ENCODE measurements around the gene RBP3.
A peak's percentile ranks its signal among the peaks of the same experiment; 100 is the strongest.

Gene RBP3

DNA sequence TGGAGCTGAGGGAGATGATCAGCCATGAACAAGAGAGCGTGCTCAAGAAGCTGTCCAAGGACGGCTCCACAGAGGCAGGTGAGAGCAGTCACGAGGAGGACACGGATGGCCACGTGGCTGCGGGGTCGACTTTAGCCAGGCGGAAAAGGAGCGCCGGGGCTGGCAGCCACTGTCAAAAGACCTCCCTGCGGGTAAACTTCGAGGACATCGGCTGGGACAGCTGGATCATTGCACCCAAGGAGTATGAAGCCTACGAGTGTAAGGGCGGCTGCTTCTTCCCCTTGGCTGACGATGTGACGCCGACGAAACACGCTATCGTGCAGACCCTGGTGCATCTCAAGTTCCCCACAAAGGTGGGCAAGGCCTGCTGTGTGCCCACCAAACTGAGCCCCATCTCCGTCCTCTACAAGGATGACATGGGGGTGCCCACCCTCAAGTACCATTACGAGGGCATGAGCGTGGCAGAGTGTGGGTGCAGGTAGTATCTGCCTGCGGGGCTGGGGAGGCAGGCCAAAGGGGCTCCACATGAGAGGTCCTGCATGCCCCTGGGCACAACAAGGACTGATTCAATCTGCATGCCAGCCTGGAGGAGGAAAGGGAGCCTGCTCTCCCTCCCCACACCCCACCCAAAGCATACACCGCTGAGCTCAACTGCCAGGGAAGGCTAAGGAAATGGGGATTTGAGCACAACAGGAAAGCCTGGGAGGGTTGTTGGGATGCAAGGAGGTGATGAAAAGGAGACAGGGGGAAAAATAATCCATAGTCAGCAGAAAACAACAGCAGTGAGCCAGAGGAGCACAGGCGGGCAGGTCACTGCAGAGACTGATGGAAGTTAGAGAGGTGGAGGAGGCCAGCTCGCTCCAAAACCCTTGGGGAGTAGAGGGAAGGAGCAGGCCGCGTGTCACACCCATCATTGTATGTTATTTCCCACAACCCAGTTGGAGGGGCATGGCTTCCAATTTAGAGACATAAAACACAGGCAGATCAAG is 22.6 kb upstream of the RBP3 start:
- Histone ChIP-seq H2BK12ac (ENCODE audit: low read length) (no peak overlapping the region), H3K4me3 (ENCODE audit: low read length in 2 of 2) (no peak overlapping the region), H3K79me1 (ENCODE audit: low read depth, low read length) (no peaks in the 10 kb centered on the region), H4K91ac (ENCODE audit: low read depth, low read length, poor library complexity) (no peak overlapping the region), H3K27ac (replicated peaks; ENCODE audit: low read length) (no peak overlapping the region), H2BK120ac (ENCODE audit: low read depth, low read length) (no peak overlapping the region), H3K9ac (ENCODE audit: low read depth, low read length, poor library complexity) (no peak overlapping the region), H3K4me2 (ENCODE audit: insufficient read depth, low read length, poor library complexity, severe bottlenecking) (no peak overlapping the region), H2BK15ac (ENCODE audit: low read length) (no peak overlapping the region), H3K27me3 (ENCODE audit: control insufficient read depth in 3 of 3, insufficient read depth in 3 of 3, low read depth in 1 of 3, low read length in 3 of 3) (no peaks in the 10 kb centered on the region), H3K23ac (ENCODE audit: low read depth, low read length, poor library complexity) (peak overlapping the region; percentile 12), H3K14ac (ENCODE audit: low read length) (peak overlapping the region; percentile 10), H2AK5ac (ENCODE audit: low read depth, low read length) (no peak overlapping the region), H3K4me1 (ENCODE audit: control insufficient read depth in 2 of 2, insufficient read depth in 1 of 2, low read depth in 1 of 2, low read length in 2 of 2) (peaks cover 0 to 3% of the 10 kb centered on the region in 2 donors), H2BK5ac (ENCODE audit: low read length) (no peak overlapping the region), H3K18ac (ENCODE audit: low read length) (peak overlapping the region; percentile 2), H3K9me3 (replicated peaks in 1 of 2; ENCODE audit: control insufficient read depth in 2 of 2, insufficient read depth in 1 of 2, low read depth in 1 of 2, low read length in 2 of 2) (no peaks in the 10 kb centered on the region), H3K36me3 (replicated peaks in 1 of 2; ENCODE audit: control insufficient read depth in 2 of 2, insufficient read depth in 2 of 2, low read length in 2 of 2) (no peaks in the 10 kb centered on the region), H4K8ac (ENCODE audit: low read depth, low read length) (no peak overlapping the region), H2AFZ (ENCODE audit: low read length) (no peak overlapping the region), H3K4ac (ENCODE audit: low read length) (no peak overlapping the region)
- no peak for DNase-seq (ENCODE audit: low spot score)
- WGBS, 2 donors (ENCODE audit: extremely low coverage in 2 of 2, insufficient read length in 2 of 2, insufficient replicate concordance in 1 of 2) = no CpG with 5 or more reads among the region's 30 CpGs

DNA sequence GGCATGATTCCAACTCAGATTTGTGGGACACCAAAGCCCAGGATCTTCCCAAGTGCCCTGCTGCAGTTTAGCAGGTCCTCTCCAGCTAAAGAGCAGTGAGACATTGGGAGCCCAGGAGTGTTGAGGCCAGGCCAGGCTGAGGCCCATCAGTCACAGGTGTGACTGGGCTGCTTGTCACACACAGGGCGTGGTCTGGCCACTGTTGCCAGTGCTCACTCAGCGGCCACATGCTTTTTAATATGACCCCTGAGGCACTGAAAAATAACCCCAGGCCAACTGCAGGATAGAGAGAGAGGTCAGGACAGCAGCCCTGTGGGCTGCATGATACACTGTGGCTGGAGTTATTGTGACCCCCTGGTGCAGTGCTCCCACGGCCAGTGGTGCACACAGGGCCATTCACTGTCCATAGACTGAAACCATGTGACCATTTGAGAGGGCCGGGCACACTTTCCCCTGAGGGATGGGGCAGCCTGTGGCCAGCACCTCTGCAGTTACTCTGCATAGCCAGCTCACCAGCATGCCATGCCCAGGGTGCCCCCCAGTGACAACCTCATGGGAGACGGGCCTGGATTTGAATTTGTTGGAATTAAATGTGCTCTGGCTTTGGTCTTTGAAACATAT is 21.7 kb upstream of the RBP3 start:
- H4K91ac ChIP-seq (ENCODE audit: low read depth, low read length, poor library complexity) = no peak overlapping the region
- H3K27me3 ChIP-seq (ENCODE audit: control insufficient read depth in 3 of 3, insufficient read depth in 3 of 3, low read depth in 1 of 3, low read length in 3 of 3) = no peaks in the 10 kb centered on the region
- no CpG with 5 or more reads among the region's 5 CpGs for WGBS, 2 donors (ENCODE audit: extremely low coverage in 2 of 2, insufficient read length in 2 of 2, insufficient replicate concordance in 1 of 2)

DNA sequence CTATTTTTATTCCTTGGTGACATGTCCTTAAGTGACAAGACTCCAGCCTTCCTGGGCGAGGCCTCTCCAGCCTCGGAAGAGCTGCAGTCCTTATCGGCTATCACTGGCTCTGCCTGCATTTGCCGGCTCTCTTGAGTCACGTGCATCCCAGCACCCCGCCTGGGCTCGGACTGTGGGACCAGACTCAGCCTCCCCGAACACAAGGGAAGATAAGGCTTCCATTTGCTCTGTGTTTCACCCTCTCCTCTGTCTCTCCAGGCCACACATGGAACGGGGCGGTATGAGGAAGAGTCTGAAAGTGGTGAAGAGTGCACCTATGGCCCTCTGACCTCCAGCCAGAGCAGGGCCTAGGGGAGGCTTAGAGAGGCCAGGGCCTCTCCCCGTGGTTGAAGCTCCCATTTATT is 21.2 kb upstream of the RBP3 start:
- H3K4ac ChIP-seq (ENCODE audit: low read length) = no peak overlapping the region
- peak overlapping the region; percentile 45 for H3K23ac ChIP-seq (ENCODE audit: low read depth, low read length, poor library complexity)
- no peak overlapping the region for H3K9ac ChIP-seq (ENCODE audit: low read depth, low read length, poor library complexity)
- no peaks in the 10 kb centered on the region for H3K79me1 ChIP-seq (ENCODE audit: low read depth, low read length)
- H3K4me3 ChIP-seq (ENCODE audit: low read length in 2 of 2) = no peak overlapping the region
- H4K91ac ChIP-seq (ENCODE audit: low read depth, low read length, poor library complexity) = no peak overlapping the region
- no peak for DNase-seq (ENCODE audit: low spot score)
- no peak overlapping the region for H2AK5ac ChIP-seq (ENCODE audit: low read depth, low read length)
- no peak overlapping the region for H3K27ac ChIP-seq (replicated peaks; ENCODE audit: low read length)
- no peak overlapping the region for H4K8ac ChIP-seq (ENCODE audit: low read depth, low read length)
- no peak overlapping the region for H2BK5ac ChIP-seq (ENCODE audit: low read length)
- no peak overlapping the region for H3K4me2 ChIP-seq (ENCODE audit: insufficient read depth, low read length, poor library complexity, severe bottlenecking)
- no peak overlapping the region for H2BK12ac ChIP-seq (ENCODE audit: low read length)
- H3K4me1 ChIP-seq (ENCODE audit: control insufficient read depth in 2 of 2, insufficient read depth in 1 of 2, low read depth in 1 of 2, low read length in 2 of 2) = no peaks in the 10 kb centered on the region
- H3K18ac ChIP-seq (ENCODE audit: low read length) = no peak overlapping the region
- H2BK120ac ChIP-seq (ENCODE audit: low read depth, low read length) = no peak overlapping the region
- H3K14ac ChIP-seq (ENCODE audit: low read length) = no peak overlapping the region
- no peaks in the 10 kb centered on the region for H3K27me3 ChIP-seq (ENCODE audit: control insufficient read depth in 3 of 3, insufficient read depth in 3 of 3, low read depth in 1 of 3, low read length in 3 of 3)
- H3K9me3 ChIP-seq (replicated peaks in 1 of 2; ENCODE audit: control insufficient read depth in 2 of 2, insufficient read depth in 1 of 2, low read depth in 1 of 2, low read length in 2 of 2) = no peaks in the 10 kb centered on the region
- H3K36me3 ChIP-seq (replicated peaks in 1 of 2; ENCODE audit: control insufficient read depth in 2 of 2, insufficient read depth in 2 of 2, low read length in 2 of 2) = no peaks in the 10 kb centered on the region
- H2AFZ ChIP-seq (ENCODE audit: low read length) = no peak overlapping the region
- H2BK15ac ChIP-seq (ENCODE audit: low read length) = no peak overlapping the region
- no CpG with 5 or more reads among the region's 11 CpGs for WGBS, 2 donors (ENCODE audit: extremely low coverage in 2 of 2, insufficient read length in 2 of 2, insufficient replicate concordance in 1 of 2)

More for the DNA sequence above, 21.7 kb upstream of the RBP3 start:
- Histone ChIP-seq H3K79me1 (ENCODE audit: low read depth, low read length) (no peaks in the 10 kb centered on the region), H4K8ac (ENCODE audit: low read depth, low read length) (no peak overlapping the region), H3K9me3 (replicated peaks in 1 of 2; ENCODE audit: control insufficient read depth in 2 of 2, insufficient read depth in 1 of 2, low read depth in 1 of 2, low read length in 2 of 2) (no peaks in the 10 kb centered on the region), H3K18ac (ENCODE audit: low read length) (no peak overlapping the region), H2BK15ac (ENCODE audit: low read length) (no peak overlapping the region), H3K4me1 (ENCODE audit: control insufficient read depth in 2 of 2, insufficient read depth in 1 of 2, low read depth in 1 of 2, low read length in 2 of 2) (no peaks in the 10 kb centered on the region), H2BK5ac (ENCODE audit: low read length) (no peak overlapping the region), H3K36me3 (replicated peaks in 1 of 2; ENCODE audit: control insufficient read depth in 2 of 2, insufficient read depth in 2 of 2, low read length in 2 of 2) (no peaks in the 10 kb centered on the region), H3K4me3 (ENCODE audit: low read length in 2 of 2) (no peak overlapping the region), H2BK120ac (ENCODE audit: low read depth, low read length) (no peak overlapping the region), H3K4ac (ENCODE audit: low read length) (no peak overlapping the region), H2AFZ (ENCODE audit: low read length) (no peak overlapping the region), H2BK12ac (ENCODE audit: low read length) (no peak overlapping the region), H3K23ac (ENCODE audit: low read depth, low read length, poor library complexity) (no peak overlapping the region), H3K14ac (ENCODE audit: low read length) (no peak overlapping the region), H2AK5ac (ENCODE audit: low read depth, low read length) (no peak overlapping the region), H3K4me2 (ENCODE audit: insufficient read depth, low read length, poor library complexity, severe bottlenecking) (no peak overlapping the region), H3K27ac (replicated peaks; ENCODE audit: low read length) (no peak overlapping the region), H3K9ac (ENCODE audit: low read depth, low read length, poor library complexity) (no peak overlapping the region)
- no peak for DNase-seq (ENCODE audit: low spot score)

DNA sequence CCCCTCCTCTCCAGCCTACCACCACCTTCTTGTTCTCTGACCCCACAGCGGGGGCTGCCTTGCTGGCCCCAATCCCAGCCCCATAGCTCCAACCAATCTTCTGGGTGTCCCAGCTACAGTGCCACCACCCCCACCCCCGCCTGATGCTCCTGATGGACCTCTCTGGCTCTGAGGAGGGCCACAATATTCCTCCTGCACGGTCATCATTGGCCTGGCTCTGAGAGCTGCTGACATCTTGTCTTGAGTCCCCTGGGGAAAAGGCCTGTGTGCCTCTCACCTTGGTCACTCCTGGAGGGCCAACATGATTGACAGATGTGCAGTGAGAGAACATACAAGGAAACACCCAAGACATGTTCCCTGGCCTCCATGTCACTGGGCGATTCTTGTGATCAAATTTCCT is 18.3 kb upstream of the RBP3 start:
- WGBS, 2 donors (ENCODE audit: extremely low coverage in 2 of 2, insufficient read length in 2 of 2, insufficient replicate concordance in 1 of 2) = no CpG with 5 or more reads among the region's 4 CpGs
- no peaks in the 10 kb centered on the region for H3K4me1 ChIP-seq (ENCODE audit: control insufficient read depth in 2 of 2, insufficient read depth in 1 of 2, low read depth in 1 of 2, low read length in 2 of 2)
- no peak overlapping the region for H3K23ac ChIP-seq (ENCODE audit: low read depth, low read length, poor library complexity)

More for the DNA sequence above, 18.3 kb upstream of the RBP3 start:
- H2AK5ac ChIP-seq (ENCODE audit: low read depth, low read length) = no peak overlapping the region
- H2BK5ac ChIP-seq (ENCODE audit: low read length) = no peak overlapping the region
- H3K79me1 ChIP-seq (ENCODE audit: low read depth, low read length) = no peaks in the 10 kb centered on the region
- no peak overlapping the region for H3K9ac ChIP-seq (ENCODE audit: low read depth, low read length, poor library complexity)
- H2BK12ac ChIP-seq (ENCODE audit: low read length) = no peak overlapping the region
- no peak overlapping the region for H3K4ac ChIP-seq (ENCODE audit: low read length)
- H2AFZ ChIP-seq (ENCODE audit: low read length) = no peak overlapping the region
- H3K18ac ChIP-seq (ENCODE audit: low read length) = no peak overlapping the region
- H4K8ac ChIP-seq (ENCODE audit: low read depth, low read length) = no peak overlapping the region
- H2BK120ac ChIP-seq (ENCODE audit: low read depth, low read length) = no peak overlapping the region
- no peak overlapping the region for H3K4me3 ChIP-seq (ENCODE audit: low read length in 2 of 2)
- no peak overlapping the region for H2BK15ac ChIP-seq (ENCODE audit: low read length)
- H3K9me3 ChIP-seq (replicated peaks in 1 of 2; ENCODE audit: control insufficient read depth in 2 of 2, insufficient read depth in 1 of 2, low read depth in 1 of 2, low read length in 2 of 2) = peaks cover 0 to 2% of the 10 kb centered on the region in 2 donors
- no peak overlapping the region for H3K4me2 ChIP-seq (ENCODE audit: insufficient read depth, low read length, poor library complexity, severe bottlenecking)
- no peak overlapping the region for H3K27ac ChIP-seq (replicated peaks; ENCODE audit: low read length)
- H3K27me3 ChIP-seq (ENCODE audit: control insufficient read depth in 3 of 3, insufficient read depth in 3 of 3, low read depth in 1 of 3, low read length in 3 of 3) = no peaks in the 10 kb centered on the region
- no peak overlapping the region for H3K14ac ChIP-seq (ENCODE audit: low read length)
- H4K91ac ChIP-seq (ENCODE audit: low read depth, low read length, poor library complexity) = no peak overlapping the region
- DNase-seq (ENCODE audit: low spot score) = no peak
- no peaks in the 10 kb centered on the region for H3K36me3 ChIP-seq (replicated peaks in 1 of 2; ENCODE audit: control insufficient read depth in 2 of 2, insufficient read depth in 2 of 2, low read length in 2 of 2)
